HFFc6 (cell line): ENCODE measurements around the gene C15orf61. TPM values are rescaled to one million over a fixed set of nuclear protein-coding genes. Genes with fewer than 3 reads are reported as not detected.
A peak's percentile ranks its signal among the peaks of the same experiment; 100 is the strongest.

Experiments used
- DNase-seq: peaks from one replicate; pipeline ENCODE4 v3.0.0-alpha.2; 2018
- H3K27ac Mint-ChIP-seq: 2 replicates; pipeline ENCODE4 v1.8.0; 2020; ENCODE audit warnings: mild to moderate bottlenecking, mixed read lengths
- H3K27me3 Mint-ChIP-seq: 2 replicates; pipeline ENCODE4 v1.8.0; 2021; ENCODE audit warnings: mild to moderate bottlenecking, moderate library complexity, mixed read lengths; ENCODE audit not compliant: insufficient read depth
- H3K36me3 Mint-ChIP-seq: 2 replicates; pipeline ENCODE4 v1.8.0; 2021; ENCODE audit warnings: low read depth, mixed read lengths
- H3K4me1 Mint-ChIP-seq: 2 replicates; pipeline ENCODE4 v1.8.0; 2020; ENCODE audit warnings: low read depth, mixed read lengths
- H3K4me3 Mint-ChIP-seq: 2 replicates; pipeline ENCODE4 v1.8.0; 2020; ENCODE audit warnings: mild to moderate bottlenecking, moderate library complexity, mixed read lengths
- H3K9me3 Mint-ChIP-seq: 2 replicates; pipeline ENCODE4 v1.8.0; 2020; ENCODE audit warnings: mild to moderate bottlenecking, mixed read lengths
- long read RNA-seq: library from polyadenylated mRNA; unstranded; transcript quantifications from one replicate; pipeline ENCODE4 v2.0.0, GENCODE V29; 2019
- total RNA-seq, 6 experiments: library from RNA; stranded (reverse); fragmentation: NEBNext Ultra II Directional; extraction: Animal tissue kit (Norgen Biotek cat#: 25700); gene quantifications; 2 replicates in 1 of 6; 3 replicates in 5 of 6; pipeline ENCODE4 v1.2.3, GENCODE V29; 2021
- TF ChIP-seq, protein P1 (sequence below): fragments of 200-600 bp; sonication (generic); IDR thresholded peaks from 2 replicates; pipeline ENCODE4 v1.5.0; 2021; ENCODE audit warnings: antibody characterized with exemption, mild to moderate bottlenecking

The C15orf61 gene
- total RNA-seq, result 1 to 10 TPM; 5.1 to 7.5 (median 5.9) TPM
- long read RNA-seq, full-length matches to known transcripts, result 34 of 34 reads
- long read RNA-seq, partial matches to known transcripts, result 0 of 34 reads
- long read RNA-seq, other reads (novel, unspliced or antisense), result 0 of 34 reads

DNA sequence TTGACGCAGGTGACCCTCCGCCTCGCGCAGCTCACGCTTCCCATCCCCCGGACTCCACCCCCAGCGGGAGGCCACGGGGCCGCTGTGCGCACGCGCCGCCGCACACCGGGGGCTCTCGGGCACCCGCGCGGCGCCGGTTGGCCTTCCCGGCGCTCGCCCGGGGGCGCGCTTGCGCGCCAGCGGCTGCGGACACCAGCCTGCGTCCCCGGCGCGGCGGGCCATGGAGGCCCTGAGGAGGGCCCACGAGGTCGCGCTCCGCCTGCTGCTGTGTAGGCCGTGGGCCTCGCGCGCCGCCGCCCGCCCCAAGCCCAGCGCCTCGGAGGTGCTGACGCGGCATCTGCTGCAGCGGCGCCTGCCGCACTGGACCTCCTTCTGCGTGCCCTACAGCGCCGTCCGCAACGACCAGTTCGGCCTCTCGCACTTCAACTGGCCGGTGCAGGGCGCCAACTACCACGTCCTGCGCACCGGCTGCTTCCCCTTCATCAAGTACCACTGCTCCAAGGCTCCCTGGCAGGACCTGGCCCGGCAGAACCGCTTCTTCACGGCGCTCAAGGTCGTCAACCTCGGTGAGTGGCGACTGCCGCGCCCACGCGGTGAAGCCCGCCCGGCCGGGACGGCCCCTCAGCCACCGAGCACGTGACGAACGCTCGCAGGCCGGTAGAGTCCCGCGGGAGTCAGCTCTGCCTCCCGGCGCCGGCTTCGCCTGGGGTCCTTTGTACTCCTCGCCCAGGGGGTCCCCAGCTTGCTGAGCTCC, at the start of gene C15orf61:
TSS of gene C15orf61 (plus strand) at position 103 of the 754 bp plus-strand sequence. CDS start at position 221, 118 bp downstream.
- H3K27me3 Mint-ChIP-seq, result no peaks in the 10 kb centered on the region
- H3K9me3 Mint-ChIP-seq, result no peaks in the 10 kb centered on the region
- TF ChIP-seq, protein P1, sequence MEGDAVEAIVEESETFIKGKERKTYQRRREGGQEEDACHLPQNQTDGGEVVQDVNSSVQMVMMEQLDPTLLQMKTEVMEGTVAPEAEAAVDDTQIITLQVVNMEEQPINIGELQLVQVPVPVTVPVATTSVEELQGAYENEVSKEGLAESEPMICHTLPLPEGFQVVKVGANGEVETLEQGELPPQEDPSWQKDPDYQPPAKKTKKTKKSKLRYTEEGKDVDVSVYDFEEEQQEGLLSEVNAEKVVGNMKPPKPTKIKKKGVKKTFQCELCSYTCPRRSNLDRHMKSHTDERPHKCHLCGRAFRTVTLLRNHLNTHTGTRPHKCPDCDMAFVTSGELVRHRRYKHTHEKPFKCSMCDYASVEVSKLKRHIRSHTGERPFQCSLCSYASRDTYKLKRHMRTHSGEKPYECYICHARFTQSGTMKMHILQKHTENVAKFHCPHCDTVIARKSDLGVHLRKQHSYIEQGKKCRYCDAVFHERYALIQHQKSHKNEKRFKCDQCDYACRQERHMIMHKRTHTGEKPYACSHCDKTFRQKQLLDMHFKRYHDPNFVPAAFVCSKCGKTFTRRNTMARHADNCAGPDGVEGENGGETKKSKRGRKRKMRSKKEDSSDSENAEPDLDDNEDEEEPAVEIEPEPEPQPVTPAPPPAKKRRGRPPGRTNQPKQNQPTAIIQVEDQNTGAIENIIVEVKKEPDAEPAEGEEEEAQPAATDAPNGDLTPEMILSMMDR, result no peak
- peak; percentile 65 for DNase-seq
- H3K36me3 Mint-ChIP-seq, result peaks cover 12% of the 10 kb centered on the region; the same call in 1 of the 2 replicates
- peak within 1 kb of the TSS; percentile 96 for H3K27ac Mint-ChIP-seq
- peak within 1 kb of the TSS; percentile 89 for H3K4me3 Mint-ChIP-seq
- peaks cover 31% of the 10 kb centered on the region for H3K4me1 Mint-ChIP-seq

DNA sequence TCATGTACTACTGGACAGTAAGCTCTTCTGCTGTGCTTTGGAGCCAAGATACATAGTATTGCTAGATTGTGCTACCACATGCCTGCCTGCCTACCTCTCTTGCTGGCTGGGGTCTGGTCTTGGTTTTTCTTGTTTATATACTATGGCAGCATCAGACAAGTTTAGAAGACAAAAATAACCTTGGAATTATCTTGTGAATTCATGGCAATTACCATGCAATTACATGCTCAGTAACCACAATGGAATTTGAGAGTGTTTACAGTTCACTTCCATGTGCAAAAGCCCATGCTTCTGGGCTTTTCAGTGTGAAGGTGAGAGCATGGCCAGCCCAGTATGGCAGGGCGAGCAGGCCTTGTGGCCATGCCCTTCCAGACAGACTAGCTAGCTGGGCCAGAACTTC, 48.0 kb upstream of the C15orf61 start:
- TF ChIP-seq, protein P1, result no peak
- H3K36me3 Mint-ChIP-seq, result no peaks in the 10 kb centered on the region
- no peaks in the 10 kb centered on the region for H3K9me3 Mint-ChIP-seq
- H3K27me3 Mint-ChIP-seq, result peaks cover 2% of the 10 kb centered on the region; the same call in 1 of the 2 replicates
- no peak overlapping the region for H3K27ac Mint-ChIP-seq
- peaks cover 19% of the 10 kb centered on the region for H3K4me1 Mint-ChIP-seq
- no peak overlapping the region for H3K4me3 Mint-ChIP-seq
- DNase-seq, result peak; percentile 19

DNA sequence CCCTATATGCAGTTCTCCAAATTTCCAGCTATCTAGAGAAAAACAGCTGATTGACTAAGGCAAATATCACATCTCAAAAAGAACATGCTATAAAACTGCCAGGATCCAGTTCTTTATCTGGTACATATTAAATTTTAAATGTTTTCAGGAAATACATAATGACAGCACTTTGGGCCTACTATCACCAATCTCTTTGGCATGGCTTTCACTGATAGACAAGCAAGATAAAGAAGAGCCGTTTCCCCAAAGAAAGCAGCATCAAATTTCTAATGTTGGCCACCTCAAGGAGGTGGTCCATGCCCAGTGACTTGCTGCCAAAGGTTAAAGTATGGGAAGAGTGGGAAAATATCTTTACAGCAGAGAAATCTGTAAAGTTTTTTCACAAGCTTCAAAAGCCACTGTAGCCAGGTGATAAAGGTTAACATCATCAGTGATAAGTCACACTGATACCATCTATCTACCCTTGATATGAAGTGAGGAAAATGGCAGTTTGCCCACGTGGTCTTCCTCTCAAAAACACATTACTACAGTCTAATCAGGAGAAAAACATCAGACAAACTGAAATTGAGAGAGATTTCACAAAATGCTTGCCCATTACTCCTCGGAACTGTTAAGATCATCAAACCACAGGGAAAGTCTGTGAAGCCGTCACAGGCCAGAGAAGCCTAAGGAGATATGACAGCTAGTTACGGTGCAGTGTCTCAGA, 46.4 kb upstream of the C15orf61 start:
- Mint-ChIP-seq H3K36me3 (no peaks in the 10 kb centered on the region), H3K27me3 (peaks cover 6% of the 10 kb centered on the region; the same call in 1 of the 2 replicates), H3K4me1 (peaks cover 28% of the 10 kb centered on the region), H3K27ac (no peak overlapping the region), H3K9me3 (no peaks in the 10 kb centered on the region), H3K4me3 (no peak overlapping the region)
- TF ChIP-seq, protein P1, result no peak
- no peak for DNase-seq

DNA sequence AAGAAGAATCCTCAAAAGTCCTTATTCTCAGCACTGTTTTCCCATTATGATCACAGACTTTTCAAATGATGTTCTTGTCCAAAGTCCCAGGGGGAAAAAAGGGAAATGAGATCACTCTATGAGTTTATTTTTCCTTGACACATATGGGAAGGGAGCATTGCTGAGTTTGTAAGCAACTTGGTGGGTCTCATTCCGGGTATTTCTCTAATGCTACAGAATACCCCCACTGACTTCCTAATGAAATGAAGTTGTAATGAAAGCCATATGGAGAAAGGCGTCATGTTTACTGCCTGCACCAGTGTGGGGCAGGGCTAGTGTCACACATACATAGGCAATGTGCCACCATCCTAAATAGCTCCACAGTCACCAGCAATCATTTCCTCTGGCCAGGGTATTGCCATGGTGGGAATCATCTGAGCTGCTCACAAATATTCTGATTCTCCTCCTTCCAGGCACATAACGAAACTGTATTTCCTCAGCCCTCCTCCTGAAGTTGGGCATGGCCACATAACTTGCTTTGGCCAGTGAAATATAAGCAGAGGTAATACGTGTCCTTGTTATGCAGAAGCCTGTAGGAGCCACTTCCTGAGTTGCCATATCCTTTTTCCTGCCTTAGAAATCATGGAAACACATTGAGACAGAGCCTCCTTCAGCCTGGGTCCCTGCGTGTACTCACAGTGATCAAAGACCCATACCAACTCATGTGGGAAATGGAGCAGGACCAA, 41.0 kb upstream of the C15orf61 start:
- Mint-ChIP-seq H3K4me1 (peaks cover 33% of the 10 kb centered on the region), H3K9me3 (peaks cover 3% of the 10 kb centered on the region; the same call in 1 of the 2 replicates), H3K36me3 (no peaks in the 10 kb centered on the region), H3K27ac (no peak overlapping the region), H3K4me3 (peak overlapping the region; percentile 50; the same call in 1 of the 2 replicates), H3K27me3 (peaks cover 6% of the 10 kb centered on the region)
- TF ChIP-seq, protein P1, result no peak
- DNase-seq, result no peak

DNA sequence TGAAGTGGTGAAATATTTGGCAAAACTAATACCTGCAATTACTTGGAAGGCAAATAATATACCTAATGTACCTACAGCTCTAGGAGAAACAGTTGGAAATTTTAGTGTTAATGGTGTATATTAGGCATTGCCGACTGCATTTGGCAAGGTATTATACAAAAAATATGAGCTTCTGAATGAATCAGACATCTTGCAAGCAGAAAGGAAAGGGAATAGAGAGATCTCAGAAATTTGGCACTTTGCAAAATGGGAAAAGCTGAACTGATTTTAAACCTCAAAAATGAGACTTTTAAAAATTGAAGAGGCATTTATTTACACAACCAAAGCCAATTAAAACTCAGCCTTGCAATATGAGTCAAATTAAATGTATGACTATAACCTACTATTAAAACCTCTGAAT, 40.2 kb upstream of the C15orf61 start:
- peaks cover 7% of the 10 kb centered on the region for H3K27me3 Mint-ChIP-seq
- H3K4me3 Mint-ChIP-seq, result no peak overlapping the region
- no peak overlapping the region for H3K27ac Mint-ChIP-seq
- DNase-seq, result no peak
- peaks cover 33% of the 10 kb centered on the region for H3K4me1 Mint-ChIP-seq
- peaks cover 4% of the 10 kb centered on the region; the same call in 1 of the 2 replicates for H3K9me3 Mint-ChIP-seq
- TF ChIP-seq, protein P1, result no peak
- no peaks in the 10 kb centered on the region for H3K36me3 Mint-ChIP-seq
